HG02885 (cell line): ENCODE measurements around the gene FBXO41.

ENCODE experiments used
- ATAC-seq: cut with Tn5 transposase; IDR thresholded peaks from one replicate; pipeline ENCODE4 v1.9.1; 2021; ENCODE audit warnings: mild to moderate bottlenecking; ENCODE audit not compliant: unreplicated experiment, poor library complexity

FBXO41 gene

DNA sequence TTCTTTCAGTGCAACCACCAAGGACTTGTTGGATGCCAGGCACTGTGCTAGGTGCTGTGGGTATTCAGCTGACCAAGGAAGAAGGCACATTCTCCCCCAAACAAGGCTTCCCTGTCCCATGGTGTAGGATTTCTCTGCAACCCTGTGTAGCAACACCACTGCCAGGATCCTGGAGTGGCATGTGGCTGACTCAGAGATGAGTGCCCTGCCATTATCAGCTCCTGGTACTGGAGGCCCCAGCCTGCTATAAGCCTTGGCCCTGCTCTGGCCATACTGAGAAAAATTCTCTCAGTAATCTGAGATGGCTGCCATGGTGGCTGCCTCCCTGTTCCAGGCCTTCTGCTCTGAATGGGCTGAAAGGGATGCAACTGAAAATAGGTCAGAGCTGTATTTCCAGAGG lies 66.0 kb downstream of the FBXO41 start:
- no peak for ATAC-seq

- ATAC-seq: no peak
These were observed 66.5 kb downstream of the FBXO41 start for GRCh38 chr2:73217826-73218225.

DNA sequence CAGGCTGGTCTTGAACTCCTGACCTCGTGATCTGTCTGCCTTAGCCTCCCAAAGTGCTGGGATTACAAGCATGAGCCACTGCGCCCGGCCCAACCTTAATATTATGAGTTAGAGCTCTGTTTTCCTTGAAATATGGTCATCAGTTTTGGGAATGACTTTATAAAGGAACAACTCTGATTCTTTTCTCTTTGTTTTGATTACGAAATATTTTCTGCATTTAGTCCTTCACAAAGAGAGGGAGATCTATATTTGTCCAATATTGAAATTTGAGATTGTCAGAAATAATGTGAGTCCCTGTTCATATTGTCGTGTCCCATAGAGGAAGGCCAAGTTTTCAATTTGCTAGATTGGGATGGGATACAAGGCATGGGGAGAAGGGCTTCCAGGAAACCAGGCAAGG lies 67.1 kb downstream of the FBXO41 start:
- no peak for ATAC-seq

- no peak for ATAC-seq
These were observed 69.0 kb downstream of the FBXO41 start for GRCh38 chr2:73215254-73215653.

- ATAC-seq: peak; percentile 94
These were observed 69.9 kb downstream of the FBXO41 start, which contains the start of gene SMYD5 for GRCh38 chr2:73214120-73215035. TSS of gene SMYD5 (plus strand) at chr2:73214245. CDS start at chr2:73214267, 22 bp downstream.

- peak; percentile 76 for ATAC-seq
These were observed 71.7 kb downstream of the FBXO41 start for GRCh38 chr2:73212448-73213176.

GRCh38 chr2:73212098-73212447 lies 72.2 kb downstream of the FBXO41 start:
- no peak for ATAC-seq

GRCh38 chr2:73210696-73211095 lies 73.6 kb downstream of the FBXO41 start:
- no peak for ATAC-seq

- no peak for ATAC-seq
These were observed 74.3 kb downstream of the FBXO41 start for GRCh38 chr2:73210019-73210418.

GRCh38 chr2:73208258-73208657 lies 76.0 kb downstream of the FBXO41 start:
- ATAC-seq: no peak

GRCh38 chr2:73205611-73206010 lies 78.7 kb downstream of the FBXO41 start:
- ATAC-seq: no peak
